ENCODE results near the gene IFT81. TPM values are rescaled to one million over a fixed set of nuclear protein-coding genes. Genes with fewer than 3 reads are reported as not detected.
A peak's percentile ranks its signal among the peaks of the same experiment; 100 is the strongest.

Gene IFT81
- total and polyA plus RNA-seq, 2 of the 13 experiments (the other 11 are each of a cell fraction or from before 2014, with no cell fraction given), result 4.2 to 13.0 TPM

GRCh38 chr12:110111476-110112334, 12.5 kb upstream of the IFT81 start (continued):
- TF ChIP-seq ZNF609 (CRISPR knock-in tag; IDR thresholded peaks at IDR 0.05; ENCODE audit: borderline replicate concordance) (peak; percentile 81), ONECUT2 (CRISPR knock-in tag; IDR thresholded peaks at IDR 0.05) (no peak), ZEB1 (IDR thresholded peaks at IDR 0.05; ENCODE audit: insufficient replicate concordance, low read depth) (no peak), EED (CRISPR knock-in tag; IDR thresholded peaks at IDR 0.05) (peak; percentile 56; the same call in 1 of the 2 replicates), AKAP8 (CRISPR knock-in tag; IDR thresholded peaks at IDR 0.05) (no peak), ZNF446 (CRISPR knock-in tag; IDR thresholded peaks at IDR 0.05) (no peak), WIZ (CRISPR knock-in tag; IDR thresholded peaks at IDR 0.05) (no peak), ZNF501 (CRISPR knock-in tag; IDR thresholded peaks at IDR 0.05) (peak; percentile 87), ZNF431 (CRISPR knock-in tag; IDR thresholded peaks at IDR 0.05; ENCODE audit: borderline replicate concordance, low read depth) (0 out of 2 replicates have a peak, but pooled peaks have one; percentile 59), THAP9 (CRISPR knock-in tag; IDR thresholded peaks at IDR 0.05; ENCODE audit: borderline replicate concordance) (no peak), ZSCAN9 (CRISPR knock-in tag; IDR thresholded peaks at IDR 0.05; ENCODE audit: borderline replicate concordance) (peak; percentile 40; the same call in 1 of the 2 replicates), ZBTB34 (CRISPR knock-in tag; IDR thresholded peaks at IDR 0.05) (no peak; the same call in 1 of the 2 replicates), NR3C1 (CRISPR knock-in tag; IDR thresholded peaks at IDR 0.05) (no peak), TBL1XR1 (IDR thresholded peaks at IDR 0.05; ENCODE audit: borderline replicate concordance, low read length, partially characterized antibody) (no peak), CBFB (CRISPR knock-in tag; IDR thresholded peaks at IDR 0.05) (no peak), ZNF160 (CRISPR knock-in tag; IDR thresholded peaks at IDR 0.05) (no peak), SRY (CRISPR knock-in tag; IDR thresholded peaks at IDR 0.05) (peak; percentile 57; the same call in 1 of the 2 replicates), HOXA7 (CRISPR knock-in tag; IDR thresholded peaks at IDR 0.05) (no peak)
- TF ChIP-seq, protein P1, sequence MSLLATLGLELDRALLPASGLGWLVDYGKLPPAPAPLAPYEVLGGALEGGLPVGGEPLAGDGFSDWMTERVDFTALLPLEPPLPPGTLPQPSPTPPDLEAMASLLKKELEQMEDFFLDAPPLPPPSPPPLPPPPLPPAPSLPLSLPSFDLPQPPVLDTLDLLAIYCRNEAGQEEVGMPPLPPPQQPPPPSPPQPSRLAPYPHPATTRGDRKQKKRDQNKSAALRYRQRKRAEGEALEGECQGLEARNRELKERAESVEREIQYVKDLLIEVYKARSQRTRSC (CRISPR knock-in tag; IDR thresholded peaks at IDR 0.05; ENCODE audit: low read depth), result 0 out of 2 replicates have a peak, but pooled peaks have one; percentile 69

Measured in HepG2 (cell line).